Kidney epithelial cell (primary cell): ENCODE results near the gene BCAR1. TPM values are rescaled to one million over a fixed set of nuclear protein-coding genes. Genes with fewer than 3 reads are reported as not detected.

ENCODE experiments used
- DNase-seq: peaks from one replicate; pipeline ENCODE4 v3.0.0-alpha.2; 2010; ENCODE audit warnings: low read depth
- H3K27me3 ChIP-seq: 2 replicates; pipeline ENCODE4 v1.6.0; 2011; ENCODE audit warnings: low read length; ENCODE audit not compliant: control insufficient read depth, insufficient read depth
- H3K36me3 ChIP-seq: 2 replicates; pipeline ENCODE4 v1.5.1; 2011; ENCODE audit warnings: low read length; ENCODE audit not compliant: control insufficient read depth, insufficient read depth
- H3K4me3 ChIP-seq: 2 replicates; pipeline ENCODE4 v1.5.1; 2011; ENCODE audit warnings: low read depth, mild to moderate bottlenecking, control low read depth, low read length
- total RNA-seq: library from RNA; depleted of rRNA; stranded (reverse); fragments of >200 nt; gene quantifications from 2 replicates; pipeline ENCODE4 v1.2.3, GENCODE V29; 2015
- TF ChIP-seq, protein P1 (sequence below): IDR thresholded peaks from 2 replicates; pipeline ENCODE4 v1.5.1; 2011; ENCODE audit warnings: mild to moderate bottlenecking, moderate library complexity, low read length, control low read depth, inconsistent platforms; ENCODE audit not compliant: insufficient read depth, poor library complexity, severe bottlenecking

The BCAR1 gene
- total RNA-seq, 1 donor from 2014 or later, result 93.8 TPM

DNA sequence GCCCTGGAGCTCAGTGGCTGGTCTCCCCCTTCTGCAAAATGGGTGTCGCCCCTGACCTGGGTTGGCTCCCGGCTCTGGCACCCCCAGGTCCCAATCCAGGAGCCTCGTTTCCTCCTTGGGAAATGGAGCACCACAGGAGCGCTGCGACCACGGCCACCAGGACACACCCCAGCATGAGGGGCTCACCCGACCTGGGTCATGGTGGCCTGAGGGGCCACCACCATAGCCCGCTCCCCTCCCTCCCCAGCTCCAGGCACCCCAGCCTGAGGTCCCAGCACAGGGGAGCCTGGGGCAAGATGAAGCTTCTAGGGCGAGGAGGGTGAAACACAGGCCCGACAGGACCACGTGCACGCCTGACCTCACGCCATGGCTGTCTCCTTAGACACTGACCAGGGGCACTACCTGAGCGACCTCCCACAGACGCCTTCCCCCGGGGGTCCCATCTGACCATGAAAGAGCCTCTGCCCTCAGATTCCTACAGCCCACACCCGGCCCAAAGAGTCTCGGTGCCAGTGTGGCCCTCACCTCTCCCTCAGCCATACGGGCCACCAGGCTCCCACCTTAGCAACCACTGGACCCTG is 11.8 kb downstream of the BCAR1 start:
- TF ChIP-seq, protein P1, sequence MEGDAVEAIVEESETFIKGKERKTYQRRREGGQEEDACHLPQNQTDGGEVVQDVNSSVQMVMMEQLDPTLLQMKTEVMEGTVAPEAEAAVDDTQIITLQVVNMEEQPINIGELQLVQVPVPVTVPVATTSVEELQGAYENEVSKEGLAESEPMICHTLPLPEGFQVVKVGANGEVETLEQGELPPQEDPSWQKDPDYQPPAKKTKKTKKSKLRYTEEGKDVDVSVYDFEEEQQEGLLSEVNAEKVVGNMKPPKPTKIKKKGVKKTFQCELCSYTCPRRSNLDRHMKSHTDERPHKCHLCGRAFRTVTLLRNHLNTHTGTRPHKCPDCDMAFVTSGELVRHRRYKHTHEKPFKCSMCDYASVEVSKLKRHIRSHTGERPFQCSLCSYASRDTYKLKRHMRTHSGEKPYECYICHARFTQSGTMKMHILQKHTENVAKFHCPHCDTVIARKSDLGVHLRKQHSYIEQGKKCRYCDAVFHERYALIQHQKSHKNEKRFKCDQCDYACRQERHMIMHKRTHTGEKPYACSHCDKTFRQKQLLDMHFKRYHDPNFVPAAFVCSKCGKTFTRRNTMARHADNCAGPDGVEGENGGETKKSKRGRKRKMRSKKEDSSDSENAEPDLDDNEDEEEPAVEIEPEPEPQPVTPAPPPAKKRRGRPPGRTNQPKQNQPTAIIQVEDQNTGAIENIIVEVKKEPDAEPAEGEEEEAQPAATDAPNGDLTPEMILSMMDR, result no peak
- no peak overlapping the region for H3K4me3 ChIP-seq
- H3K27me3 ChIP-seq, result no peaks in the 10 kb centered on the region
- peaks cover 6% of the 10 kb centered on the region for H3K36me3 ChIP-seq
- no peak for DNase-seq

DNA sequence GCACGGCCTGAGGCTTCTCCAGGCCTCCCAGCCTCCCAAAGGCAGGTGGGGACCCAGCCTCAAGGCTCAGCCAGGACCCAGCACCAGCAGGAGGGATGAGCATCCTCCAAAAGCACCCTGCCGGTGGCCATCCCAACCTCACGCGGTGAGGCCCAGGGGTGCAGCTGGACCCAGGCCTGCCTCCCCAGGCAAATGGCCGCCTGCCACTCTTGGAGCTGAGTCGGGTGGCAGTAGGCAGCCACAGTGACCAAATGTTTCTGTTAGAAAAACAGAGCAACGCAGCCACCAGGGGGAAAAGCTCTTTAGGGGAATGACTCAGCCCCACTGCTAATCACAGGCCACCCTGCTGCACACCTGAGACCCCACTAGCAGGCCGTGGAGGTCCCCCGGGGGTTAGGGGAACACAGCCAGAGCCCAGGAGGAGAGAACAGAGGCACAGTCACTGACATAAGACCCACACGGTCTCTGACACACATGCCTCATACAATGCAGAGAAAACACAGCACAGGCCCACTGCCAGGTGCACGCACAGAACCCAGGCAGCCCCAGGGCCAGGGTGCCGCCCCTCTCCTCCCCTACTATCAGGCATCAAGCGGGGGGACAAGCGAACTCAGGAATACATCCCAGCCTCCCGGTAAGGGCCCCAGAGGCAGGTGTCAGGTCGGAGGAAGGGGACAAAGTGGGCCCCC is 12.4 kb downstream of the BCAR1 start:
- H3K27me3 ChIP-seq, result no peaks in the 10 kb centered on the region
- TF ChIP-seq, protein P1, result peak; percentile 16
- DNase-seq, result no peak
- peaks cover 8% of the 10 kb centered on the region for H3K36me3 ChIP-seq
- H3K4me3 ChIP-seq, result no peak overlapping the region

DNA sequence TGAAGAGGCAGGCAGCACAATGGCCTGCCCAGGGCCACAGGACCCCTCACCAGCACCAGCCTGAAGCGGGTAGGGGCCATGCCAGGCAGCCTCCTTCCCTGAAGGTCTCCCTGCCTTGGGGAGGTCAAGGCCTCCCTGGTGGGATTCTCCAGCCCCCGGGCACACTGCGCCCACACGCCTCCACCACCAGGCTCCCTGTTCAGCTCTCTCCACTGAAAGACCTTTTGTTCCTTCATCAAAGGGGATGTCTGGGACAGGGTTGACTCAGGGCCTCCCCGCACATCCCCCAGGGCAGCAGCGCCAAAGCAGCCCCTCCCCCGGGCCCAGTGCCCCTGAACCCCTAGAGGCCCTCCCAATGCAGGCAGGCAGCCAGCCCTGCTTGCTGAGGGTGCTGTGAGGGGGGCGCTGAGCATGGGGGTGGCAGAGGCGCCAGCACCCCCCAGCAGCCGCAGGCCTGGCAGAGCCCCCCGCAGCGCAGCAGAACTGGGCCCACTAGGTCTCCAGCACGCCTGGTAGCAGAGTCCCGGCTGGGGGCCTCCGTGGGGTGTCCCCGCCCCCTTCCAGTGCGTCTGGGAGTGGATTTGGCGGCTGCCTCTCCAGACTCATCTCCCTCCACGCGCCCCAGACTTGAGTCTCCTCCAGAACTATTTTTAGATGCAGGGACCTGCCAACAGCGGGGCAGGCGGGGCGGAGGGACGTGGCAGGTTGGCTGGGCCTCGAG is 13.1 kb downstream of the BCAR1 start:
- H3K36me3 ChIP-seq, result peaks cover 9% of the 10 kb centered on the region
- H3K27me3 ChIP-seq, result no peaks in the 10 kb centered on the region
- TF ChIP-seq, protein P1, result no peak
- DNase-seq, result no peak
- H3K4me3 ChIP-seq, result no peak overlapping the region

DNA sequence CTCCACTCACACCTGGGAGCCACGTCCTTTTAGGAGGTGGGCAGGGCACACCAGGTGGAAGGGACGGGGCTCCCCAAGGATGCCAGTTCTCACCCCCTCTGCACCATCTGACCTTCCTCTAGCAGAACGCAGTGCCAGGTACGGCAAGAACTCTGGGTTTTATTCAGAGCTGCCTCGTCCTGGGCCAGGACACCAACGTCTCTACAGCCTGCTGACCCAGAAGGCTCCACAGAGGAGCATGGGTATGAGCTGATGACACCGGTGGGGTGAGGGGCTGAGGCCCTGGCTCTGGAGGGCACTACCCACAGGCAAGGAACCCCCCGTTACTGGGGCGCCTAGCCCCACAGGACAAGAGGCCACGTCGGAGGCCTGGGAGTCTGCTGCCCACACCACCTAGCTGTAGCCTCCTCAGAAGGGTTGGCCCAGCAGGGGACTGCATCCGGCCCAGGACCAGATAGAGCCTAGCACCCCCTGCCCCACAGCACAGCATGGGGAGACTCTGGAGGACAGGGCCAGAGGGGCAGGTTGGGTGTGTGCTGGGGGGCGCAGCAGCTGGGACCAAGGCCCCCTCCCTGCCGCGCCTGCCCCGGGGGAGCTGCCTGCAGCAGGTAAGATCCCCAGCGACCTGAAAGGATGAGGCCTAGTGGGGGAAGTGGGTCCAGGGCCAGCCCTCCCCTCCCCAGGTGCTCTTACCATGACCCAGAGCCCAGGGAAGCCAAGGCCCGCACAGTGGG is 13.9 kb downstream of the BCAR1 start:
- H3K36me3 ChIP-seq, result peaks cover 9% of the 10 kb centered on the region
- TF ChIP-seq, protein P1, result no peak

DNA sequence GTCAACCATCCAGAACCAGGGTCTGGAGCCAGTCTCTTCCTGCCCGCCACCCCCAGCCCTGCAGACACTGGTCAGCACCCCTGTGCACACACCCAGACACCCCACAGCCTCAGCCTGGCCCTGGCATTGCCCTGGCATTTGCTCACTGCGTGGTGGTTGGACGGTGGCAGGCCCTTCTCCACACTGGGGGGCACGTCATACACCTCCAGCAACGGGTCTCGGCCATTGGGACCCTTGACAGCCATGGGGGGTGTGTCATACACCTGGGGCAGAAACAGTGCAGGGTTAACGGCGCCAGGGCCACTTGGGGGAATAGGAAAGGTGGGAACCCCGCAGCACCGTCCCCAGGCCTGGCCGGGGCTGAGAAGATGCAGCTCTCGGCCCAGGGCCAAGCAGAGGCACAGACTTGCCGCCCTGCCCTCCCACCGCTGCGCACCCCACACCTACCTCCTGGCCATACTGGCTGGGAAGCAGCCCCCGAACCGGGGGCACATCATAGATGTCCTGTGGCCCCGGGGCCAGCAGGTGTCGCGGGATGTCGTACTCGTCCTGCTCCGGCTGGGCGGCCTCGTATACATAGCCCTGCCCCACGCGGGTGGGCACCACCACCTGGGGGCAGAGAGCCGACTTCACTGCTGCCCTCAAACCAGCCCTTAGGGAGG is 14.6 kb downstream of the BCAR1 start:
- TF ChIP-seq, protein P1, result no peak
- Histone ChIP-seq H3K27me3 (no peaks in the 10 kb centered on the region), H3K36me3 (peaks cover 9% of the 10 kb centered on the region), H3K4me3 (no peak overlapping the region)
- DNase-seq, result no peak

More for the DNA sequence above, 13.9 kb downstream of the BCAR1 start:
- Histone ChIP-seq H3K27me3 (no peaks in the 10 kb centered on the region), H3K4me3 (no peak overlapping the region)
- no peak for DNase-seq
